HepG2 (cell line): ENCODE measurements around the gene GRID1. TPM values are rescaled to one million over a fixed set of nuclear protein-coding genes. Genes with fewer than 3 reads are reported as not detected.

Experiments used
- ATAC-seq: fragments of 200-7000 bp; cut with Tn5 transposase; 3 replicates; pipeline ENCODE4 v1.9.1; 2020; ENCODE audit warnings: mild to moderate bottlenecking, moderate library complexity
- BruUV-seq: library from RNA; stranded (reverse); fragments of 400-500 nt; replicated peaks from 2 replicates; lab custom pipeline; 2021; lab: Mats Ljungman, UMichigan
- CTCF ChIA-PET: fragments of 300-600 bp; formaldehyde crosslinking; extraction: SDS; loops from one replicate; lab custom pipeline; 2021; ENCODE audit warnings: low total read pairs, inconsistent platforms, low intra/inter-chr PET ratio; lab: Yijun Ruan, JAX
- POLR2A ChIA-PET: fragments of 350-600 bp; sonication (Branson Sonifier 250); formaldehyde crosslinking; loops from one replicate; lab custom pipeline; 2020; ENCODE audit warnings: antibody characterized with exemption, inconsistent platforms; lab: Yijun Ruan, JAX
- DNase-seq: peaks from one replicate; pipeline ENCODE4 v3.0.0-alpha.2; 2015; ENCODE audit warnings: low spot score
- FAIRE-seq: peaks from 3 replicates; lab custom pipeline; 2011; peaks lifted over from hg19 to GRCh38; lab: Jason Lieb, UNC
- H2AFZ ChIP-seq: one replicate; pipeline ENCODE4 v1.6.1; 2011; ENCODE audit warnings: low read length, inconsistent platforms
- H3K27ac ChIP-seq: fragments of 300-600 bp; 3 replicates; pipeline ENCODE4 v1.8.0; 2011; ENCODE audit warnings: mixed run types, mild to moderate bottlenecking, mixed read lengths, low read length, inconsistent platforms; ENCODE audit not compliant: insufficient read depth; ENCODE audit errors: extremely low read length
- H3K27me3 ChIP-seq, 2 experiments: fragments of 200-600 bp in 1 of 2; 2 replicates in 1 of 2; 3 replicates in 1 of 2; pipeline versions ENCODE4 v1.6.0 to v1.8.0; 2011; ENCODE audit warnings: low read length in 2 of 2, mild to moderate bottlenecking in 2 of 2, moderate library complexity in 2 of 2, inconsistent platforms in 1 of 2; ENCODE audit not compliant: insufficient read depth in 2 of 2, control insufficient read depth in 1 of 2
- H3K36me3 ChIP-seq, 2 experiments: fragments of 200-600 bp in 1 of 2; replicated peaks in 1 of 2; 2 replicates in 1 of 2; 3 replicates in 1 of 2; pipeline versions ENCODE4 v1.5.1 to v1.8.0; 2011; ENCODE audit warnings: low read length in 2 of 2, inconsistent platforms in 1 of 2; ENCODE audit not compliant: insufficient read depth in 2 of 2, control insufficient read depth in 1 of 2
- H3K4me1 ChIP-seq: 2 replicates; pipeline ENCODE4 v1.5.1; 2012; ENCODE audit warnings: low read length, inconsistent platforms; ENCODE audit not compliant: insufficient read depth
- H3K4me2 ChIP-seq: 2 replicates; pipeline ENCODE4 v1.6.0; 2011; ENCODE audit warnings: low read depth, low read length, inconsistent platforms
- H3K4me3 ChIP-seq, 3 experiments: fragments of 200-600 bp in 1 of 3; sonication (generic), shearing (Covaris generic) in 1 of 3; replicated peaks in 1 of 3; 2 replicates each; pipeline ENCODE4 v1.5.1; 2011 to 2016; ENCODE audit warnings: low read length in 3 of 3, inconsistent platforms in 2 of 3, low read depth in 2 of 3, mild to moderate bottlenecking in 2 of 3, control low read depth in 1 of 3, mixed read lengths in 1 of 3; ENCODE audit not compliant: insufficient read depth in 1 of 3
- H3K79me2 ChIP-seq: one replicate; pipeline ENCODE4 v1.6.1; 2011; ENCODE audit warnings: low read length, inconsistent platforms; ENCODE audit not compliant: insufficient read depth
- H3K9ac ChIP-seq: 2 replicates; pipeline ENCODE4 v1.6.0; 2011; ENCODE audit warnings: mild to moderate bottlenecking, low read depth, low read length, inconsistent platforms; ENCODE audit not compliant: insufficient read depth
- H3K9me3 ChIP-seq: 2 replicates; pipeline ENCODE4 v1.5.1; 2012; ENCODE audit warnings: mild to moderate bottlenecking, low read length
- H4K20me1 ChIP-seq: 2 replicates; pipeline ENCODE4 v1.6.0; 2011; ENCODE audit warnings: inconsistent platforms, mild to moderate bottlenecking, low read length, moderate library complexity; ENCODE audit not compliant: insufficient read depth
- BCLAF1 ChIP-seq: fragments of 450-650 bp; IDR thresholded peaks from 2 replicates; pipeline ENCODE4 v1.6.1; 2017; ENCODE audit warnings: mild to moderate bottlenecking
- ETV6 ChIP-seq: sonication (generic); formaldehyde crosslinking; conservative IDR thresholded peaks from 2 replicates; pipeline ENCODE4 v1.4.0; 2020; ENCODE audit warnings: missing genetic modification reagents
- FOXP1 ChIP-seq, 2 experiments: fragments of 450-650 bp in 1 of 2; IDR thresholded peaks; 2 replicates each; pipeline ENCODE4 v1.6.1; 2017 to 2018; ENCODE audit warnings: antibody characterized with exemption in 1 of 2
- KMT2A ChIP-seq: sonication (generic); formaldehyde crosslinking; IDR thresholded peaks from 2 replicates; pipeline ENCODE4 v1.4.0; 2020; ENCODE audit warnings: missing genetic modification reagents
- RBAK ChIP-seq: sonication (generic); formaldehyde crosslinking; IDR thresholded peaks from 2 replicates; pipeline ENCODE4 v1.5.1; 2020; ENCODE audit warnings: mild to moderate bottlenecking, missing genetic modification reagents
- TBX3 ChIP-seq: fragments of 450-650 bp; IDR thresholded peaks from 2 replicates; pipeline ENCODE4 v1.6.1; 2017; ENCODE audit warnings: antibody characterized with exemption, mild to moderate bottlenecking, inconsistent platforms, borderline replicate concordance
- TCF7L2 ChIP-seq: IDR thresholded peaks from 2 replicates; pipeline ENCODE4 v1.6.1; 2011; ENCODE audit warnings: mild to moderate bottlenecking, low read depth, low read length, moderate library complexity
- ZBTB7A ChIP-seq: sonication (generic); formaldehyde crosslinking; IDR thresholded peaks from 2 replicates; pipeline ENCODE4 v1.8.0; 2022; ENCODE audit warnings: mild to moderate bottlenecking, missing genetic modification reagents
- ZNF101 ChIP-seq: sonication (generic); formaldehyde crosslinking; IDR thresholded peaks from 2 replicates; pipeline ENCODE4 v1.4.0; 2020; ENCODE audit warnings: mild to moderate bottlenecking, low read depth, missing genetic modification reagents, borderline replicate concordance
- ZNF331 ChIP-seq: sonication (generic); formaldehyde crosslinking; IDR thresholded peaks from 2 replicates; pipeline ENCODE4 v1.4.0; 2020; ENCODE audit warnings: missing genetic modification reagents
- ZNF333 ChIP-seq: sonication (generic); formaldehyde crosslinking; IDR thresholded peaks from 2 replicates; pipeline ENCODE4 v1.4.0; 2020; ENCODE audit warnings: mild to moderate bottlenecking, missing genetic modification reagents, borderline replicate concordance
- ZNF766 ChIP-seq: sonication (generic); formaldehyde crosslinking; IDR thresholded peaks from 2 replicates; pipeline ENCODE4 v1.5.0; 2020; ENCODE audit warnings: missing genetic modification reagents, borderline replicate concordance
- WGBS: methylation state at CpG from one replicate; pipeline ENCODE4 v1.1.6; 2017; ENCODE audit warnings: low lambda C conversion rate; 5-methylcytosine and 5-hydroxymethylcytosine counted together
- in situ Hi-C: cut with HindIII; loops from 2 replicates; pipeline ENCODE4 v1.10.0; 2017; ENCODE audit warnings: low pct_unique_long_range_greater_than_20kb; ENCODE audit not compliant: extremely low pct_ligation_motif_present
- intact Hi-C: fragments of 100-400 bp; cut with micrococcal nuclease; formaldehyde crosslinking; loops from one replicate; pipeline ENCODE4 v1.10.0; 2022; ENCODE audit not compliant: unreplicated experiment
- polyA plus RNA-seq, 8 experiments: library from polyadenylated mRNA; depleted of rRNA in 3 of 8; stranded (reverse) in 7 of 8; unstranded in 1 of 8; fragments of >200 nt; fragmentation: Illumina TruSeq in 4 of 8; extraction: Trizol in 4 of 8; gene quantifications; 2 replicates each; pipeline versions ENCODE4 v1.2.1 to v1.2.3, GENCODE V29; 2011 to 2016; ENCODE audit warnings: low read depth in 4 of 8, missing spikeins in 1 of 8, mixed read lengths in 1 of 8; ENCODE audit not compliant: insufficient read depth in 1 of 8
- total RNA-seq, 5 experiments: library from RNA; depleted of rRNA; stranded (reverse); fragments of >200 nt; fragmentation: Illumina TruSeq; extraction: Trizol; gene quantifications; 2 replicates each; pipeline ENCODE4 v1.2.3, GENCODE V29; 2016; ENCODE audit warnings: low read depth in 1 of 5

The GRID1 gene
- total and polyA plus RNA-seq, 2 of the 13 experiments (the other 11 are each of a cell fraction or from before 2014, with no cell fraction given), result 0.05 TPM; not detected in 1

GRCh38 chr10:86311190-86311589, 55.4 kb downstream of the GRID1 start:
- CTCF ChIA-PET, result no interaction called here
- Histone ChIP-seq H3K27me3 (peaks cover 0 to 7% of the 10 kb centered on the region in 2 experiments; a peak in 1 of 5 replicates), H4K20me1 (no peaks in the 10 kb centered on the region), H3K4me3 (no peak overlapping the region), H3K79me2 (no peaks in the 10 kb centered on the region), H2AFZ (no peak overlapping the region), H3K27ac (no peak overlapping the region), H3K36me3 (no peaks in the 10 kb centered on the region), H3K4me2 (no peak overlapping the region), H3K9me3 (no peaks in the 10 kb centered on the region), H3K9ac (no peak overlapping the region), H3K4me1 (no peaks in the 10 kb centered on the region)
- FAIRE-seq (no peak), ATAC-seq (no peak), DNase-seq (no peak)
- no peak for TF ChIP-seq ETV6 (CRISPR knock-in tag)
- no peak for TF ChIP-seq ZNF766 (CRISPR knock-in tag)
- no peak for TF ChIP-seq ZBTB7A
- TF ChIP-seq BCLAF1, result no peak
- TF ChIP-seq FOXP1 (IDR thresholded peaks at IDR 0.05), result no peak
- TF ChIP-seq FOXP1 (CRISPR knock-in tag; IDR thresholded peaks at IDR 0.05), result no peak
- no peak for TF ChIP-seq ZNF331
- TF ChIP-seq ZNF333 (CRISPR knock-in tag), result no peak
- TF ChIP-seq ZNF101 (CRISPR knock-in tag), result no peak
- TF ChIP-seq KMT2A (CRISPR knock-in tag), result no peak
- no peak for TF ChIP-seq TBX3
- TF ChIP-seq TCF7L2, result no peak
- TF ChIP-seq RBAK (CRISPR knock-in tag), result no peak
- in situ Hi-C loops, result no loop called here
- POLR2A ChIA-PET, result no interaction called here
- no TSS peak for BruUV-seq
- WGBS, result 0% methylated on average over 3 of the region's 3 CpGs
- intact Hi-C loops, result no loop called here
